BJ (cell line): Measurements from ENCODE around the gene PER2. TPM values are rescaled to one million over a fixed set of nuclear protein-coding genes. Genes with fewer than 3 reads are reported as not detected.

Source experiments
- CTCF ChIA-PET: fragments of 350-600 bp; formaldehyde crosslinking; extraction: SDS; loops from one replicate; lab custom pipeline; 2021; ENCODE audit warnings: antibody characterized with exemption, inconsistent platforms; lab: Yijun Ruan, JAX
- POLR2A ChIA-PET: fragments of 300-600 bp; sonication (Branson Sonifier 250); formaldehyde crosslinking; extraction: SDS; loops from one replicate; lab custom pipeline; 2021; ENCODE audit warnings: antibody characterized with exemption; lab: Charles Lee
- DNase-seq: peaks from one replicate; pipeline ENCODE4 v3.0.0-alpha.2; 2011; ENCODE audit warnings: low read depth
- H3K27me3 ChIP-seq: 2 replicates; pipeline ENCODE4 v1.6.0; 2011; ENCODE audit warnings: low read length; ENCODE audit not compliant: control insufficient read depth, insufficient read depth
- H3K36me3 ChIP-seq: 2 replicates; pipeline ENCODE4 v1.5.1; 2011; ENCODE audit warnings: low read length; ENCODE audit not compliant: control insufficient read depth, insufficient read depth
- H3K4me3 ChIP-seq: 2 replicates; pipeline ENCODE4 v1.5.1; 2011; ENCODE audit warnings: low read depth, mild to moderate bottlenecking, control low read depth, low read length
- CTCF ChIP-seq: IDR thresholded peaks from 2 replicates; pipeline ENCODE4 v1.5.1; 2011; ENCODE audit warnings: low read depth, mild to moderate bottlenecking, control low read depth, inconsistent platforms, low read length, moderate library complexity; ENCODE audit not compliant: insufficient read depth
- polyA plus RNA-seq: library from polyadenylated mRNA; depleted of rRNA; stranded (reverse); fragments of >200 nt; gene quantifications from 2 replicates; pipeline ENCODE4 v1.2.3, GENCODE V29; 2011

The PER2 gene
- polyA plus RNA-seq, 1 experiment: 3.1 TPM

GRCh38 chr2:238261718-238262375, 26.6 kb downstream of the PER2 start:
- no peak overlapping the region for H3K4me3 ChIP-seq
- DNase-seq: no peak
- POLR2A ChIA-PET: no interaction called here
- CTCF ChIA-PET: interaction anchor here (1.0 to 3.2 kb wide), 9 partner anchors 10 to 411 kb away, joined by 3 to 15 read pairs (median 4); no protein-coding TSS in a partner anchor
- peaks cover 24% of the 10 kb centered on the region for H3K36me3 ChIP-seq
- H3K27me3 ChIP-seq: no peaks in the 10 kb centered on the region
- TF ChIP-seq CTCF: no peak

GRCh38 chr2:238260883-238261282, 27.5 kb downstream of the PER2 start:
- CTCF ChIA-PET: interaction anchor here (0.9 to 1.8 kb wide), 5 partner anchors 11 to 403 kb away, joined by 3 to 10 read pairs (median 3); no protein-coding TSS in a partner anchor
- no peak overlapping the region for H3K4me3 ChIP-seq
- DNase-seq: no peak
- peaks cover 24% of the 10 kb centered on the region for H3K36me3 ChIP-seq
- POLR2A ChIA-PET: no interaction called here
- no peaks in the 10 kb centered on the region for H3K27me3 ChIP-seq
- TF ChIP-seq CTCF: no peak

- CTCF ChIA-PET: interaction anchor here (1.3 to 1.8 kb wide), 2 partner anchors 98 to 401 kb away, joined by 3 to 6 read pairs; no protein-coding TSS in a partner anchor
- POLR2A ChIA-PET: no interaction called here
- no peak overlapping the region for H3K4me3 ChIP-seq
- no peak for DNase-seq
- peaks cover 25% of the 10 kb centered on the region for H3K36me3 ChIP-seq
- TF ChIP-seq CTCF: 0 out of 2 replicates have a peak, but pooled peaks have one; percentile 11
- no peaks in the 10 kb centered on the region for H3K27me3 ChIP-seq
Measured at GRCh38 chr2:238259061-238260020, 29.1 kb downstream of the PER2 start.

- no peak for DNase-seq
- Histone ChIP-seq H3K4me3 (no peak overlapping the region), H3K36me3 (peaks cover 25% of the 10 kb centered on the region), H3K27me3 (no peaks in the 10 kb centered on the region)
- POLR2A ChIA-PET: no interaction called here
- TF ChIP-seq CTCF: no peak
- CTCF ChIA-PET: interaction anchor here (1.8 to 2.5 kb wide), 2 partner anchors 400 kb away, joined by 6 to 9 read pairs; no protein-coding TSS in a partner anchor
Measured at GRCh38 chr2:238257786-238258700, 30.4 kb downstream of the PER2 start.
